Cortex of kidney (tissue), 1 donor: ENCODE data around the gene HOXA10.

Source experiments
- DNase-seq: peaks from one replicate; lab custom pipeline; 2025; lab: John Stamatoyannopoulos, UW

HOXA10 gene

DNA sequence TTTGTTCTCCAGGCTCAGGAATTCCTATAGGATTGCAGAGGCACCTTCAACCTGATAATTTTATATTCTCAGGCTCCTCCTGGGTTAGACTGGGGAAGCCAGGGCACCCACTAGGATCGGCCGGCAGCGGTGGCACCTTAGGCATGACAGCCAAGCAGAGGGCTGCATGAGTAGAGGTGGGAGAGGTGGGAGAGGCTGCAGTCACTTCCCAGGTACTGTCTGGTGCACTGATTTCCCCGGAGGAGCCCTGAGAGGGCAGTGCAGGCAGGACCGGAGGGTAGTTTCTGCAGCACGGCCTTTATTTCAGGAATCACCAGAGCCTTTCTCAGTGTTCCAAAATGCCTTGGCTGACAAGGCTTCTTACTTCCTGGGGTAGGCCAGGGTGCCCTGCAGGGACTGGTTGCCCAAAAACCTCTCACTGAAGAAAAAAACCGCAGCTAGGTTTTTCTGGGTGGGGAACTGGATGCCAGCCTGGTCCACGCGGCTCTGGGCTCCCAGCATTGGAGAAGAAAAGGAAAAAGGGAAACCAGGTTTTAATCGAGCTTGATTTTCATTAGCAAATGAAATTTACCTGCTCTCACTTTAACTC, 29.3 kb upstream of the HOXA10 start:
- no peak for DNase-seq

DNA sequence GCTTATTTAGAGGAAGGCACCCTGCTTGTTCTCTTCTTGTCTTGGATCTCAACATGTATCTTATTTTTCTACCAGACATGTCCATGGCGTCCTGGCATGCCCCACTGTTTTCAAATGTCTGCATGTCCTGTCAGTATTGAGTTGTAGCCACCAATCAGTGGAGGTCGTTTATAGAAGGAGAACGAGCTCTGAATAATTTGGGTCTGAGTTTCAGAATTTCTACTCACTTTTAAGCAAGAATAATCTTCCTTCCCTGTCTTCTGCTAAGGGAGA, 28.7 kb upstream of the HOXA10 start:
- no peak for DNase-seq

DNA sequence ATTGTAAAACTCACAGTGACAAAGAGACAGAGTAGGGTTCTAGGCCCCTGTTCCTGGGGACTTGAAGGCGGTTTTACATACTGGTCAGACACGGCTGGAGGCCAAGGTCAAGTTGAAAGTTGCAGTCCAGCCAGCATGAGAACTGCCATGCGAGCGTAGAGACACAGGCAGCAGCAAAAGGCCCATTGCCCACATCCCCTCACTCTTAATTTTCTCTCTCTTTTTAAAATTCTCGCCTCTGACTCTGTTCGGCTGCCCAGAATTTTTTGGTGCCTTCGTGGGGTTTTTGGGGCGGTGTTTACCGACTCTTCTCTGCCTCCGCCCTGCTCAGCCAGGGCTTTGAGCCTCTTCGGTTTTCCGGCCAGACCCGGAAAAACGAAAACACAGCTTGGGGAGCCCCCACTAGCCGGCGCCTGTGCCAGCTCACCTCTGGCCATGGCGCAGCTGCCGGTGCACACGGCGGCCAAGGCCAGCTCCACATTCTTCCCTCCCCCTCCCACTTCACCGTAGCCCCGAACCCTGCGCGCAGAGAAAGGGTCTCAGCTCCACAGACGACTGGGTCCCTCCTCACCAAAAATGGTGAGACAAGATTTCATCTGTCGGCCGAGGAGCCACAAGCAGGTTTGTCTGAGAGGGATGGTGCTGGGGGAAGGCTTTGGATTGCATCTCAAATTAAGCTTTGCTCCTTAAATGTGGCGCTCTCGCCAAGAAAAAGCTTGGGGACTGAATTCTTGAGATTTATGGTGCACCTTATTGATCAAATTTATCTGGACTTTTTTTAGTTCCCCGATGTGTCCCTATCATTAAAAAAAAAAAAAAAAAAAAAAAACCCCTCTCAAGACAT, 28.1 kb upstream of the HOXA10 start:
- DNase-seq: no peak

DNA sequence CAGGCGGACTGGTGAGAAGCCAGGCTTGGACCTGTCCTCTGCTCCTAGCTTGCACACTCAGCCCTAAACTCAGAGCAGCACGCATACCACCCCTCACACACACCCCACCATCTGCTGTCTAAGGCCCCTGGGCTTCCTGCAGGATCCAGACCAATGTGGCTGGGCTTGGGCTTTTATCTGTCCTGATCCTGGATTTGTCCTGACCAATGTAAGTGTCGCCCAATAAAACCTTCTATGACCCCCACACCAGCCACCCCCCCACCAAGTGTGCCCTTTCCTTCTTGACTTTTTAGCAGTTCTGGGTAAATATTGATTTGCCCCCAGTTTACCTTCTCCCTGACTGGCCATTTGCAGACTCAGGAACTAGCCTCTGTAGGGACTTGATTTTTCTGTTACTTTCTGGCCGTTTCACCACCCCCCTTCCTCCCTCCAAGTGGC, 27.5 kb upstream of the HOXA10 start:
- DNase-seq: no peak

DNA sequence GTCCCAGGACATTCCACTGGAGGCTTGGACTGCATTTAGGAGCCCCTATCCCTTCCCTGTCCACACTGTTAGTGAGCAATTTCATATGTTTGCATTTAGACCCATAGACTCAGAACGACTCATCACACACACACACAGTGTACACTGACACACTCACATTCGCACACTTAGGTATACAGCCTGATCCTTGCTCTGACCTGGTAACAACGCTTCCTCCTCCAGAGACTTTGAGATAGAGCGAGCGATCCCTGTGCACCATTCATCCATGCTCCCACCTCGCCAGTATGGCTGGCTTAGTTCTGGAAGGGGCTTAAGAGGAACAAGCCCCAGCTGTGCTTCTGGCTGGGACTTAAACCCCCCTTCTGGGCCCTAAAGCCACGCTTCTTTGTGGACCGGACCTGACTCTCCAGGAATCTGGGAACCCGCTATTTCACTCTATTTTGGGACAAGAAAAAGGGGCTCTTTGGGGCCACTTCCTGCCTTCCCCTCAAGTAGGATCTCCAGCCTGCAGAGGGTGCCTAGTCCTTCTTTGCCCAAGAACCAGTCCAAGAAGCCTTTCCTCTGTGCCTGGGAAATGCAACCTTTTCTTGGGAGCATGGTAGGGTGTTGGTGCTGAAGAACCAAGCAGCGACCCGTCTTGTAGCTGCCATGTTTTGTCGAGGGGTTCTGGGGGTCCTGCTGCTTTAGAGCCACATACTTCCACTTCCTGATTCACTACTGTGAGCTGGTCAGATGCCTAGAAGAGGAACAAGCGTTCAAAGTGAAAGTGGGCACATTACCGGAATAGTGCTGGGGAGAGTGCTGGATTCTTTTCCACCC, 26.9 kb upstream of the HOXA10 start:
- DNase-seq: no peak

DNA sequence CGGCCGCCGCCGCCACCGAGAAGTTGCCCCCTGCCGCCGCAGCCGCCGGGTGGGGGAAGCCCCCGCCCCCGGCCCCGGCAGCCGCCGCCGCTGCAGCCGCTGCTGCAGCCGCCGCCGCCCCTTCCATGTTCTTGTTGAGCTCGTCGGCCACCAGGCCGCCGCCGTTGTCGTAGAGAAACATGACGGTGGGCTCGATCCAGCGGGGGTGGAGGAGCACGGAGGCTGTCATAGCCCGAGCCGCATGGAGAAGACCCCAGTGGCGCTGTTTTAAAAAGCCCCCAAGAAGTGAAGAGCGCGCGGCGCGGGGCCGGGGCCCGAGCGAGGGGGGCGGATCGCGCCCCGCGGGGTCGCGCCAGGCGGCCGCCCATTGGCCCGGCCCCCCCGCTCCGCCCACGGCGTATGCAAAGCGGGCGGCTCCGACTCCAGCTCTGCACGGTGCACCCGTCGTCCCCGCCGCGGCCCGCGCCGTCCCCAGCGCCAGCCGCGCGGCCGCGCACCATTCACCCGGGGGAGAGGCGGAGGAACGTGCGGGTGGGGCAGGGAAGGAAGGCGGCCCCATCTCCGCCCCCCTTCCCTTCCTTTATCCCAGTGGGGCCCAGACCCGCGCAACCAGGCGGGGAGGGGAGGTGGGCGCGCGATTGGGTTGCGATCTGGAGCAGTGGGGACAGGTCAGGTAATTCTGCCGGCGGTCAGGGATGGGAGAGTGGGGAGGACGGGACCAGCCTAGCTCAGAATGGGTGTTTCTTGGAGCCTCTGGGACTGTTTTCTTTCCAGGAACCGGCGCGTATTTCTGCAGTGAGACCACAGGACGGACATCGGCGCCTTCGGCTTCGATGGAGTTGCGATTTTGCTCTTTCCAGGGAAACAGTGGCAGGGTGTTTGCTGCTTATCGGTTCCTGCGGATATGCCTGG, 26.0 kb upstream of the HOXA10 start, which contains the start of gene HOXA13:
Gene HOXA13, minus strand, starts transcription at position 243 of the 912 bp plus-strand sequence. Its CDS starts 14 bp downstream, at position 229.
- no peak for DNase-seq

DNA sequence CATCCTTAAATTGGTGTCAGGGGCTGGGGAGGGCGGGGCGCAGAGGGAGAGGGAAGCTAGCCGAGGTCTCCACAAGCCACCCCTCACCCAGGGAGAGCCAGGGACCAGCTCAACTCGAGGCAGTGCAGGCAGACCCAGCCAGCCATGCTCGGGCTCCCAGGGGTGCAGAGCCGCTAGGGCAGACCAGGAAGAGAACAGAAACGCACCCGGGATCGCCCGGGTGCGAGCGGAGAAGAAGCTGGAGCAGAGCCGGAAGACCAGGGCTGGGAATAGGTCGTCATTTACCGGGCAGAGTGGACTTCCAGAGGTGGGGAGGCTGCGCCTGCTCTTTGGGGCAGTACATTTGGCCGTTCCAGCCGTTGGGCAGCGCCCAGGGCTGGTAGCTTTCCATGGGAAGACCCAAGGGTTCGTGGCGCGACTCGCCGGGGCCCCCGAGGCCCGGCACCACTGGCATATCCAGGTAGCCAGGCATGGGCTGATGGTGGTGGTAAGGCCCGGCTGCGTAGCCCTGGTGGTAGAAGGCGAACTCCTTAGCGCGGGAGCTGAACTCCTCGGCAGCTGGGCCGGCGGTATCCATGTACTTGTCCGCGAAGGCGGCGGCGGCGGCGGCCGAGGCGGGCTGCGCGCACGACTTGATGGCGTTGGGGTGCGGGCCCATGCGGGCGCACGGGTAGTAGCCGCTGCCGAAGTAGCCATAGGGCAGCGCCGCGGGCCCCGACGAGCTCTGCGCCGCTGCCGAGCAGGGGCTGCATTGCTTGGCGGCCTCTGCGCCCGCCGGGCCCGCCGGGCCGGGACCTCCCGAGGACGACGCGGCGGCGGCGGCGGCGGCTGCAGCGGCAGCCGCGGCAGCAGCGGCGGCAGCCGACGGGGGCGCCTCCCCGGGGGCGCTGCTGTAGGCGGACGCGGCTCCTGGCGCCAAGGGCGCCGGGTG, 25.0 kb upstream of the HOXA10 start:
- DNase-seq: no peak

DNA sequence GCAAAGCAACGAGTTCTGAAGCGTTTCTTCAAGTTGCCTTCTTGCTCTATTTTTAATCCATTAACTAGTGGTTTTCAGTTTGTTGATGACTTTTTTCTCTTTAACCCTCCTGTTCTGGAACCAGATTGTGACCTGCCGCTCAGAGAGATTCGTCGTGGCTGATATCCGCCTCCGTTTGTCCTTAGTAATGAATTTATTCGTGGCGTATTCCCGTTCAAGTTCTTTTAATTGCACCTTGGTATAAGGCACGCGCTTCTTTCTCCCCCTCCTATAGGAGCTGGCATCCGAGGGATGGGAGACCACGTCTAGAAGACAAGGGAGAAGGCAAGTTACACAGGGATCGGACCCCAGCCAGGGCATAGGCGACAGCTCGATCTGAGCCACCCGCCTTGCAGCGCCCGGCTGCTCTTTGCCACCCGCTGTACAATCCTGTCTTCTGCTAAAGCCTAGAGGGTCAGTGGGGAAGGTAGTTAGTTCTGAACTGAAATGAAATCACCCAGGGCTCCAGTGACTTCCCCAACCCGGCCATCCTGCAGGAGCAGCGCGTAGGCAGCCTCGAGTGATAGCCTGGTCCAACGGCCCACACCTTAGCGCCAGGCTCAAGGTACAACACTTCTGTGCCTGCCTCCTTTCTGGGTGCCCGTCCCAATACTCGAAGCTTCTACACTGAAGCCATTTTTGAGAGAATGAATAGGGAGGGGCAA, 24.2 kb upstream of the HOXA10 start:
- no peak for DNase-seq

DNA sequence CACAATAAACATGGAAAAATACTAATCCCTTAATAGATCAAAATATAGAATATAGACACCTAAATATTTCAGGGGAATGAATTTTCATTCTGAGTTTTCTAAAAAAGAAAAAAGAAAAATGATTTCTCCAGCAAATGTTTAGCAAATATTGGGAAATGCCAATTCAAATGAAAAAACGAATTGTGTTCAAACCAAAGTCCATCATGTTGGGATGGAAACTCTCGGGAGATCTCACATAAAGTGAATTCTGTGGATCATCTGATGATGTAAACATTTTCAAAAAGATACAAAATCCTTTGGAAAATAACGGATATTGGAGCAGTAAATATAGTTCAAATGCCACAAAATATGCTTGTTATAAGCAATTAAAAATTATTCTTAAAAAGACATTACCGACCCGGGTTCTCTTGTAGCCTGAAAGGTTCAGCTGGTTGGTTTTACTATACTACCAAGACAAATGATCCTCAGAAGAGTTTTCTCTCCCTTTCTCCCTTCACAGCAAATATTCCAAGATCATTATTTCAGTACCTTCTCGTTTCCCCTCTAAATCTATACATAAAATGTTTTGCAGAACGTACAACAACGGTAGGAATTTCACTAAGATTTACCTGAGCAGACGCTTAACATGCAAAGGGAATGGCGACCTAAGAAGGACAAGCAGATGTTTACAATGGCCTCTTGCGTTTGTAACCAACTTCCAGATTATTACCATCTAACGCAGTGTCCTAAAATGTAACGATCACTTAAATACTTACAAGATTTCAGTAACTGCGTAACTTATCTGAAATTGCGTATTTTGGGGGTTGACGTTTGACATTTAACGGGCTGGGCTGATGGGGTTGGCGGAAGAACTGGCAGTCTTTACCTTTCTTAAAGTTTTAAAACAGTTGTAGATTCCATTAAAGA, 23.3 kb upstream of the HOXA10 start:
- no peak for DNase-seq

DNA sequence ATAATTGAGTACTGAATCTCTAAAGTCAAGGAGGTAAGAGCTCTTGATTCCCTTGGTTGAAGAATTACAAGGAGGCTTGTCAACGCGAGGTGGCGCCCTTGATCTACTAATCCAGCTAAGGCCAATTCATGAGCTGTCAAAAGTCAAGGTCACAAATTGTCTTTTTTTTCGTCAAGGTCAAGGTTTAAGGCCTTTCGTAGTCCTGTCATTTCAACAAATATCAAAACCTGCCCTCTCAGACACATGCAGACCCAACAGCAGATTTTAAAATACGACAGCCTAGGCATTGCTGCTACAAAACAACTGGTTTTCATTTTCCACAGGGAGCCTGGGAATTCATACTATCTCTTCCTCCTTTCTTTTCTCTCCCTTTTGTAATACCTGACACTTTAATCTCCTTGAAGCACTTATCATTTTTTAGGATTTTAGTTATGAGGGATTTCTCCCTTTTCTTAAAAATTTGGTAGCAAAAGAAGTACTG, 22.2 kb upstream of the HOXA10 start:
- DNase-seq: no peak

DNA sequence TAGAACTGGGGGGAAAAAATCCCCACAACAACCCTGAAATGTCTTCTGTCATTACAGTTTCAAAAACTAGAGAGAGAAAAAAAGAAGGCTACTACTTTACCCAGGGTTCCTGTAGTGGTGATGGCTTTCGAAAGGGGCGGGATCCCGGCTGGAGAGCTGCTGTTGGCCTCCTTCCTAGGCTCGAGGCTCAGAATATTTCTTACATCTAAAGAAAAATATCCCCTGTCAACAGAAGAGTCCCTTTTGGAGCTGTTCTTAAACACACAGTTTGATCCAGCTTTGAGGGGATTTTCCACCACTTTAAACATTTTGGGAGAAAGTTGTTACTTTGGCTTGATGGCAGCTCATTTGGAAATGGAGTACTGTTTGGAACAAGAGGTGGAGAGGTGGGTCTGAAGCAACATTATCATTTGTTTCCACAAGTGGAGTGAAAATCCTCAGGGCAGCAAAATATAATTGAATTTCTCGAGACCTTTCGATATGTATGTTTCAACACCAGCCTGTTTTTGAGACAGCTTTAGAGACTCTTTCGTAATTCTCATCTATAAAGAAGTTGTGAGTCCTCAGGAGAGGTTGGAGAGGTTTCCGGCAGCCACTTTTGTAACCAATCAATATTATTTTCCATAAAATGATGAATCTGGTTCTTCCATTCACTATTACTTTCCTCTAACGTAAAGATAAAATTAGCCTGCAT, 20.7 kb upstream of the HOXA10 start:
- DNase-seq: no peak

DNA sequence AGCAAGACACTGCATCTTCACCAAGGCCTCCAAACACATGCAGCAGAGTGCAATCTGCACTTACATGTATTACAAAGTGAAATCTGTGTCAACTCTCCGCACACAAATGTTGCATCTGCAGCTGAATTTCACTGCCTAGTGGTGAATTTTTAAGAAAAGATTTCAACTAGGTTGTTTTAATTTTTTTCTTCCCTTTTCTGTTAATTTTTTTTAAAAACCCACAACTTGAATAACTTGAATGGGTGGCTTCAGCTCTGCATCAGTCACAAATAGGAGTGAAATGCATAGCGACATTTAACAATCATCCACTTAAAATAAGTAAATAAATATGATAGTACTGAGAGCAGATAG, 19.9 kb upstream of the HOXA10 start:
- no peak for DNase-seq

DNA sequence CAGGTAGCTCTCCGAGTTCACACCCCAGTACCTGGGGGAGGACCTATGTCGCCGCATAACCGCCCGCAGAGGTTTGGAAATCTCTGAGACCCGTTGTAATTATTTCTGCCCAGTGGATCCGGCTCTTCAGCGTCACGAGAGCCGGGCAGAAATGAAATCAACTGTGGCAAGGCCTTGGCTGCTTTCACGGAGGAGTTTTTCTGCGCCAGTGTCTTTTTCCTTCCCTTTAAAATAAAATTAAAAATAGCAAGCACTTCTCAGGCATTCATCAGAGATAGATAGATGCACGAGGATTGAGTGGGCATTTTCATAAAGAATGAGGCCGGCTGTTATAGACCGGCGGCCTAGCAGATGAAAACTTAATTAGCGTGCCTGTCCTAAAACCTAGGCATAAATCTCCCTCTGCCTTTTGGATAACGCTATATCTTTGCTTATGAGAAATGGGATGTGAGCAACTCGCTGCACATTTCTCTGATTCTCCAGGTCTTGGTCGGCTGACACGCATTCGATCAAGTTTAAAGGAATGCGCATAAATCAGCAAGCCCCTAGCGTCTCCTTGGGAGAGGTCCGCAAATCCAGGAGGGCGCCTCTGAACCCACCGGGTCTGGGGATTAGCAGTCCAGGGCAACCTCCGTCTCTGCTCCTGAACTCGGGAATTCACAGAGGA, 19.3 kb upstream of the HOXA10 start:
- DNase-seq: no peak

DNA sequence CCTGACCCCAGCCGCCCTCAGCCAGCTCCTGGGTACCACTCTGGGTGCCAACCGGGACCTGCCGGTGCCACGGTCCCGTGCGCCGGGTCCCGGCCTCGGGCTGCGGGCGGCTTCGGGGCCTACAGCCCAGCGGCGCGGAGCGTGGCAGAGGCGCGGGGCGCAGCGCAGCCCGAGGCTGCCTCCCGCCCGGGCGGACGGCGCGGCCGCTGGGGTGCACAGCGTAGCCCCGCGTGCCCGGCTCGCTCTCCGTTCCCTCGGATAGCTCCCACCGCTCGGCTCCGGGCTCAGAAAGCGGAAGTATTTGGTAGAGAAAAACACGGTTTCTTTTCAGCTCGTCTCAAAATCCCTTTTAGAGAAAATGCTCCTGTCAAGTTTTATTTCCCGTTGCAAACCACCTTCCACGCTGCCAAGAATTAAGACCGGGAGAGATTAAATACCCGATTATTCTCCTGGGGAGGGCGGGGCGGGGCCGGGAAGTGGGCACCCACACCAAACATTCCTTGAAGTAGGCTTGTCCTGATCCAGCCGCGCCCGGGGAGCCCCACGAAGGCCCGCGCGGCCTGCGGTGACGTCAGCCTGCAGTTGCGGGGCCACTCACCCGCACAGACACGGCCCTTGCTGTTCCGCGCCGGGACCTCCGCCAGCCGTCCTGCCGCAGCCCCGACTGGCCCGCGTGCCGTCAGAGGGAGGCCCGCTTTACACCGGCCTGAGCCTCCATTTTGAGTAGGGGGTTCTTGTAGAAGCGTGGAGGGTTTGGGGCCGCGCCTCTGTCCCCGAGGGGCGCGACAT, 18.6 kb upstream of the HOXA10 start:
- DNase-seq: no peak

DNA sequence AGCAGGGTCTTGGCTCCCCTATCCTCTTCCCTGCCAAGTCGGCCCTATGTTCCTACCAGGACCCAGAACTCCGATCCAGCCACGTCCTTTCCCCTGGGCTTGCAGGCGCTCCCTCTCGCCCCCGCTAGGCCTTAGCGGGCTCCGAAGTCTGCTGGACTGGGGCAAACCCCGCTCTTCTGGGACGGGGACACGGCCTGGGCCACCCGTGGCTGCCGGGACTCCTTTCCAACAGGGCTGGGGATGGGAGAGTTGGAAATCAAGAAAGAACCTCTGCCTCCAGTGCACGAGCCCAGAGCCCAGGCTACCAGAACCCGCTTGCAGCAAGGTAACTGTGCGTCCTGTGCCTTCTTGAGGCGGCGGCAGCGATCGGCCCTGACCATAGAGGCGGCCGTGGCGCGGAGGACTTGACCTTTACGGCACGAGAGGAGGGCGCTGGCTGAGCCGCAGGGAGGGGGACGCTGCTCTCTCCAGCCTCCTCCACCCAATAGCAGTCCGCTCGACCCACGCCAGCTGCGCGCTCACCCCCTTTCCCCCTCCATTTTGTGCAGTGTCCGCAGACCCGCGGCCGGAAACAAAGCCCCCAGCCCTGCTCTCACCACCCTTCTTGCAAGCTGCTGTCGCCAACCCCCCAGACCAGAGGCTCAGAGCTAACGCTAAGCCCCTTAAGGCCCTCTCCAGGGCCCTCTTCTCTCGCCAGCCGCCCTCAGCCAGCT, 17.9 kb upstream of the HOXA10 start:
- DNase-seq: no peak

DNA sequence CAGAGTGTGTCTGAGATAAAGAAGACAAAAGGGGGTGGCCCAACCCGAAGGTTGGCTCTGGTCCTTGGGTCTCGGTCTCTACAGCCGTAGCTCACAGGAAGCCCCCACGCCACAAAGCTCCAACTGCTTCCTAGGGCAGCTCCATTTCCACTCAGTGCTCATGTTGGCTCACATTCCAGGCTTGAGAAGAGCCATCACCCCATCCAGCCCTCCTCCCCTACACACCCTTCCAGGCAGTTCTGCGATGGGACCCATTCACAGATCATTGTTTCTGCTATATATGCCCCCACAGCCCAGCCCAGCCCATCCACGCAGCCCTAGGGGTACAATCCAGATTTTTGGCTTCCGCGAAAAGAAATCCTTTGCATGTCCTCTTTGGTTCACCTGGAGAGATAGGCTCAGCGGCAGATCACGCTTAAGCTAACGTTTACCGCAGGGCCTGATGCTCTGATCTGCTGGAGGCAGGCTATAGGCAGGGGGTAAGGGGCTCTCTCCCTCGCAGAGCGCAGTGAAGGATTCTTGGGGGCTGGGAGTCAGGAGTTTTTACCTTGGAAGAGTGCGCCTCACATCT, 17.1 kb upstream of the HOXA10 start:
- no peak for DNase-seq
